ENCODE results near the gene GPSM1. TPM values are rescaled to one million over a fixed set of nuclear protein-coding genes. Genes with fewer than 3 reads are reported as not detected.

GPSM1 gene
- total RNA-seq, 2 donors from 2014 or later = 2.3 to 3.4 TPM

GRCh38 chr9:136372006-136372405 lies 44.7 kb downstream of the GPSM1 start:
- intact Hi-C loops (cut with DNase I) = no loop called here
- TF ChIP-seq CTCF (IDR thresholded peaks at IDR 0.05) = no peak
- no peaks in the 10 kb centered on the region for H3K27me3 ChIP-seq
- no peak for DNase-seq
- H3K9ac ChIP-seq (ENCODE audit: low read depth in 2 of 2, low read length in 2 of 2) = no peak overlapping the region
- H3K4me3 ChIP-seq = no peak overlapping the region
- no peak overlapping the region for H3K27ac ChIP-seq
- H3K9me3 ChIP-seq = no peaks in the 10 kb centered on the region
- no peaks in the 10 kb centered on the region for H3K4me1 ChIP-seq
- no peaks in the 10 kb centered on the region for H3K36me3 ChIP-seq

- intact Hi-C loops (cut with DNase I) = no loop called here
- no peak for TF ChIP-seq CTCF (IDR thresholded peaks at IDR 0.05)
- DNase-seq = peak; percentile 44
- Histone ChIP-seq H3K27me3 (no peaks in the 10 kb centered on the region), H3K4me3 (peak overlapping the region; percentile 5), H3K36me3 (no peaks in the 10 kb centered on the region), H3K9ac (ENCODE audit: low read depth in 2 of 2, low read length in 2 of 2) (peak overlapping the region in 1 of 2 donors; percentile 2), H3K4me1 (no peaks in the 10 kb centered on the region), H3K9me3 (no peaks in the 10 kb centered on the region), H3K27ac (no peak overlapping the region)
Observed at GRCh38 chr9:136372561-136373299, 45.4 kb downstream of the GPSM1 start.

- no peaks in the 10 kb centered on the region for H3K4me1 ChIP-seq
- H3K9me3 ChIP-seq = no peaks in the 10 kb centered on the region
- intact Hi-C loops (cut with DNase I) = no loop called here
- no peaks in the 10 kb centered on the region for H3K27me3 ChIP-seq
- H3K9ac ChIP-seq (ENCODE audit: low read depth in 2 of 2, low read length in 2 of 2) = peak within 1 kb of the TSS; percentile 2 to 12
- H3K36me3 ChIP-seq = no peaks in the 10 kb centered on the region
- TF ChIP-seq CTCF (IDR thresholded peaks at IDR 0.05) = no peak
- no peak within 1 kb of the TSS for H3K27ac ChIP-seq
- DNase-seq = no peak
- H3K4me3 ChIP-seq = peak within 1 kb of the TSS; percentile 5
Observed at GRCh38 chr9:136373300-136374182, 46.2 kb downstream of the GPSM1 start, which contains the start of gene CARD9. CARD9 (minus strand) TSS chr9:136373669; CDS start chr9:136372078, 1,591 bp downstream.

GRCh38 chr9:136374183-136374575 lies 46.8 kb downstream of the GPSM1 start:
- no peaks in the 10 kb centered on the region for H3K4me1 ChIP-seq
- no peaks in the 10 kb centered on the region for H3K36me3 ChIP-seq
- peak overlapping the region in 1 of 2 donors; percentile 12 for H3K9ac ChIP-seq (ENCODE audit: low read depth in 2 of 2, low read length in 2 of 2)
- no peaks in the 10 kb centered on the region for H3K27me3 ChIP-seq
- TF ChIP-seq CTCF (IDR thresholded peaks at IDR 0.05) = no peak
- no peaks in the 10 kb centered on the region for H3K9me3 ChIP-seq
- intact Hi-C loops (cut with DNase I) = no loop called here
- H3K27ac ChIP-seq = no peak overlapping the region
- no peak for DNase-seq
- H3K4me3 ChIP-seq = no peak overlapping the region

GRCh38 chr9:136375096-136375495 lies 47.8 kb downstream of the GPSM1 start:
- DNase-seq = no peak
- Histone ChIP-seq H3K36me3 (no peaks in the 10 kb centered on the region), H3K9me3 (no peaks in the 10 kb centered on the region), H3K4me3 (no peak overlapping the region), H3K27me3 (no peaks in the 10 kb centered on the region), H3K27ac (no peak overlapping the region), H3K9ac (ENCODE audit: low read depth in 2 of 2, low read length in 2 of 2) (no peak overlapping the region), H3K4me1 (no peaks in the 10 kb centered on the region)
- TF ChIP-seq CTCF (IDR thresholded peaks at IDR 0.05) = no peak
- intact Hi-C loops (cut with DNase I) = no loop called here
